Panc1 (cell line): Measurements from ENCODE around the gene ADGRG3.

Source experiments
- CTCF ChIP-seq: fragments of 450-650 bp; IDR thresholded peaks from 2 replicates; pipeline ENCODE4 v1.5.1; 2017; ENCODE audit warnings: mild to moderate bottlenecking
- POLR2AphosphoS5 ChIP-seq: IDR thresholded peaks from 2 replicates; pipeline ENCODE4 v1.6.1; 2012; ENCODE audit warnings: mild to moderate bottlenecking, low read depth, low read length, moderate library complexity
- SIN3A ChIP-seq: IDR thresholded peaks from 2 replicates; pipeline ENCODE4 v1.6.1; 2012; ENCODE audit warnings: low read depth, mild to moderate bottlenecking, low read length, moderate library complexity, borderline replicate concordance; ENCODE audit not compliant: insufficient read depth
- TCF7L2 ChIP-seq: IDR thresholded peaks from 2 replicates; pipeline ENCODE4 v1.6.1; 2011; ENCODE audit warnings: mild to moderate bottlenecking, low read depth, low read length, inconsistent platforms
- TF ChIP-seq, protein P1 (sequence below), 2 experiments: IDR thresholded peaks; 2 replicates each; pipeline ENCODE4 v1.6.1; 2011 to 2012; ENCODE audit warnings: low read depth in 2 of 2, control low read depth in 1 of 2, low read length in 1 of 2, mild to moderate bottlenecking in 1 of 2, moderate library complexity in 1 of 2; ENCODE audit not compliant: insufficient read depth in 1 of 2

DNA sequence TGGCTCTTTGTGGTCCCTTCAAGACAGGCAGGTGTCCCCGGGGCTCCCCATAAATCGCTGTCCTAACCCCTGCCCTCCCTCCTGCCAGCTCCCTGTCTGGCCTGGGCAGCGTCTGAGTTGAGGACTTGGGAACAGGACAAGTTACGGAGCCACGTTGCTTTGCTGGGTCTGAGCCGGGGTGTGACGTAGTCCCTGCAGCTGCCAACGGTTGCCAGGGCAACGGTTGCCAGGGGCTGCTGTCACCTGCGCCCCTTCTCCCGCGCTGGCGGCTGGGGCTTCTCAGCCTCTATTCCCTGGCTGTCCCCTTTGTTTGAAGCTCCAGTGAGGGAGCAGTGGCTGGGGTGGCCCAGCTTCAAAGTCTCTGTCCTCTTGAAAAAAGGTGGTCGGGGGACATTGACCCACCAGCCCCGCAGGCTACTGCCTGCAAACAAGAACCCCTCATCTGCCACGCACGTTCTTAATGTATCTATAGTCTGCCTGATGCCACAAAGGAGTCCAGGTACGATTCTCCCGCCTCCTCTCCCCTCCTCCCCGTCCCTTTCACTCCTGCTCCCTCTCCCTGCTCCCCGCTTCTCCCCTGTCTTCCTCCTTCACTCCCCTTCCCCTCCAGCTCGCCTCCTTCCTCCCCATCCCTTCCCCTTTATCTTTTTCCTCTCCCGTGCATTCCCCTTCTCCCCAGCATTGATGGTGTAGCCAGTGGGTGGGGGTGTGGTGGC, 28.8 kb upstream of the ADGRG3 start:
- no peak for TF ChIP-seq CTCF
- no peak for TF ChIP-seq POLR2AphosphoS5
- TF ChIP-seq, protein P1, sequence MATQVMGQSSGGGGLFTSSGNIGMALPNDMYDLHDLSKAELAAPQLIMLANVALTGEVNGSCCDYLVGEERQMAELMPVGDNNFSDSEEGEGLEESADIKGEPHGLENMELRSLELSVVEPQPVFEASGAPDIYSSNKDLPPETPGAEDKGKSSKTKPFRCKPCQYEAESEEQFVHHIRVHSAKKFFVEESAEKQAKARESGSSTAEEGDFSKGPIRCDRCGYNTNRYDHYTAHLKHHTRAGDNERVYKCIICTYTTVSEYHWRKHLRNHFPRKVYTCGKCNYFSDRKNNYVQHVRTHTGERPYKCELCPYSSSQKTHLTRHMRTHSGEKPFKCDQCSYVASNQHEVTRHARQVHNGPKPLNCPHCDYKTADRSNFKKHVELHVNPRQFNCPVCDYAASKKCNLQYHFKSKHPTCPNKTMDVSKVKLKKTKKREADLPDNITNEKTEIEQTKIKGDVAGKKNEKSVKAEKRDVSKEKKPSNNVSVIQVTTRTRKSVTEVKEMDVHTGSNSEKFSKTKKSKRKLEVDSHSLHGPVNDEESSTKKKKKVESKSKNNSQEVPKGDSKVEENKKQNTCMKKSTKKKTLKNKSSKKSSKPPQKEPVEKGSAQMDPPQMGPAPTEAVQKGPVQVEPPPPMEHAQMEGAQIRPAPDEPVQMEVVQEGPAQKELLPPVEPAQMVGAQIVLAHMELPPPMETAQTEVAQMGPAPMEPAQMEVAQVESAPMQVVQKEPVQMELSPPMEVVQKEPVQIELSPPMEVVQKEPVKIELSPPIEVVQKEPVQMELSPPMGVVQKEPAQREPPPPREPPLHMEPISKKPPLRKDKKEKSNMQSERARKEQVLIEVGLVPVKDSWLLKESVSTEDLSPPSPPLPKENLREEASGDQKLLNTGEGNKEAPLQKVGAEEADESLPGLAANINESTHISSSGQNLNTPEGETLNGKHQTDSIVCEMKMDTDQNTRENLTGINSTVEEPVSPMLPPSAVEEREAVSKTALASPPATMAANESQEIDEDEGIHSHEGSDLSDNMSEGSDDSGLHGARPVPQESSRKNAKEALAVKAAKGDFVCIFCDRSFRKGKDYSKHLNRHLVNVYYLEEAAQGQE (IDR thresholded peaks at IDR 0.05; ENCODE audit: insufficient read depth in 1 of 2, low read depth in 2 of 2, low read length in 1 of 2) = no peak
- TF ChIP-seq SIN3A = no peak
- TF ChIP-seq TCF7L2 = no peak
